ENCODE measurements around the gene CBARP.
A peak's percentile ranks its signal among the peaks of the same experiment; 100 is the strongest.

Gene CBARP

DNA sequence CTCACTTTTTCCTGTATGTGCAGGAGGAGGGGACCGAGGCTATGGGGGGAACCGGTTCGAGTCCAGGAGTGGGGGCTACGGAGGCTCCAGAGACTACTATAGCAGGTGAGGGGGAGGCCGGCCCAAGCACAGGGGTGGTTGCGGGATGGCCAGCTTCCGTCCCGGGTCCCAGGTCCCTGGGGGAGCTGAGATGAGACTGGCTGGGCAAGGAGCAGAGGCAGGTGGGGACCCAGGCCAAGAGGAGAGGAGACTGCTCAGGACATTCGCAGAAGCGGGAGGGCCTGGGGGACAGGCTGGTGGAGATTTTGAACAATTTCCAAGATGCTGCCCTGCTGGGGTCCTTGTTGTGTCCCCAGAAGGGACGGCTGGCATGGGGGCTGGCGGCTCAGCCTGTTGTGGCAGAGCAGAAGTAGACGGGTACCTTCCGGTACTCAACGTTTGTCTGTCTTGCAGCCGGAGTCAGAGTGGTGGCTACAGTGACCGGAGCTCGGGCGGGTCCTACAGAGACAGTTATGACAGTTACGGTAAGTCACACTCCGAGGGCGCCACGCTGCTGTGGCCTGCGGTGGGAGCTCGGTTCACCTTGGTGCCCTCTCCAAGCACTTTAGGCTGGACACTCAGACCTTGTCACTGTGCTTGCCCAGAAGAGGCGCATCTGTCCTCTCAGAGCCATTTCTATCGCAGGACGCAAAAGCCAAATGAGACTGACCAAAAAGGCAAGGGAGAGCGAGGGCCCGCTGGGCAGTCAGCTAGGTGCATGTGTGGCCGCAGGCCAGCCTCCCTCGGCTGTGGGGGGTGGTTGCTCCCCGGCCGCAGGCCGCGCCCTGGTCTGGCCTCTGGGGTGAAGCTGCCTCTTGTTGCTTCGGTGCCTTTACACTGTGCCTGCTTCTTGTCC is 34.0 kb upstream of the CBARP start:
- H3K4me3 Mint-ChIP-seq = peak overlapping the region; percentile 95
- H3K9me3 Mint-ChIP-seq = no peaks in the 10 kb centered on the region
- H3K27me3 Mint-ChIP-seq = no peaks in the 10 kb centered on the region
- DNase-seq = no peak
- peaks cover 48% of the 10 kb centered on the region for H3K36me3 Mint-ChIP-seq (ENCODE audit: low read depth)
- H3K27ac Mint-ChIP-seq = peak overlapping the region; percentile 96
- ATAC-seq = no peak
- peaks cover 69% of the 10 kb centered on the region for H3K4me1 Mint-ChIP-seq

DNA sequence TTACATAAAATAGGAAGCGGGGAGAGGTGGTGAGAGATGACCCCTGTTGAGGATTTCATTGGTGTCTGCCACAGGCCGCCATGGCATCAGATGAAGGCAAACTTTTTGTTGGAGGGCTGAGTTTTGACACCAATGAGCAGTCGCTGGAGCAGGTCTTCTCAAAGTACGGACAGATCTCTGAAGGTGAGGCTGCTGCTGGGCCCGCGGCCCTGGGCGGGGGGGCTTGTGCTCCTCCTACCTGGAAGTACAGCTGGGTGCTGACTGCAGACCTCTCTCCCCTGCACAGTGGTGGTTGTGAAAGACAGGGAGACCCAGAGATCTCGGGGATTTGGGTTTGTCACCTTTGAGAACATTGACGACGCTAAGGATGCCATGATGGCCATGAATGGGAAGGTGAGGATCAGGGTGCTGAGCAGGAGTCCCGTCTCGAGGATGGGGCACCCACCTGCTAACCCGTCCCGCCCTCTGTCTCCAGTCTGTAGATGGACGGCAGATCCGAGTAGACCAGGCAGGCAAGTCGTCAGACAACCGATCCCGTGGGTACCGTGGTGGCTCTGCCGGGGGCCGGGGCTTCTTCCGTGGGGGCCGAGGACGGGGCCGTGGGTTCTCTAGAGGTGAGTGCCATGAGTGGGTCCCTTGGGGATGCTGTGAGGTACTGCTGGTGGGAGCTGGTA is 33.2 kb upstream of the CBARP start:
- H3K36me3 Mint-ChIP-seq (ENCODE audit: low read depth) = peaks cover 44% of the 10 kb centered on the region
- H3K4me1 Mint-ChIP-seq = peaks cover 67% of the 10 kb centered on the region
- DNase-seq = no peak
- no peaks in the 10 kb centered on the region for H3K9me3 Mint-ChIP-seq
- peak overlapping the region; percentile 96 for H3K27ac Mint-ChIP-seq
- no peak for ATAC-seq
- H3K27me3 Mint-ChIP-seq = no peaks in the 10 kb centered on the region
- peak overlapping the region; percentile 95 for H3K4me3 Mint-ChIP-seq

DNA sequence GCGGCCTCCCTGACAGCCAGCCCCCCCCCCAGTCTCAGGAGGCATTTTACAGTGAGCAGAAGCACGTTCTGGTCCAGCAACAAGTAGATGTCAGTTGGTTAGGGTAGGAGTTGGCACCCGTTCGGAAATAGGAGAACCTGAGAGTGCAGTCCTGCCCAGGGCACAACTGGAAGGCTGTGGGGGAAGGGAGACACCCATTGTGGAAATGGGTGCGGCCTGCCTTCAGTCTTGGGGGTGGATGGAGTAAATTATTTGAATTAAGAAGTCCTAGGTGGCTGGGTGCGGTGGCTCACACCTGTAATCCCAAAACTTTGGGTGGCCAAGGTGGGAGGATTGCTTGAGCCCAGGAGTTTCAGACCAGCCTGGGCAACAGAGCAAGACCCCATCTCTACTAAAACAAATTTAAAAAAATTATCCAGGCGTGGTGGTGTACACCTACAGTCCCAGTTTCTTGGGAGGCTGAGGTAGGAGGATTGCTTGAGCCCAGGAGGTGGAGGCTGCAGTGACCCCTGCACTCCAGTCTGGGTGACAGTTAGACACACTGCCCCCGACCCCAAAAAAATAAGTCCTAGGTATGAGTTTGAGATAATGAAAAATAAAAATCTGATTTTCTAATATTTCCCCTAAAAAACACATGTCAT is 32.5 kb upstream of the CBARP start:
- peak overlapping the region; percentile 95 for H3K4me3 Mint-ChIP-seq
- ATAC-seq = no peak
- peak overlapping the region; percentile 96 for H3K27ac Mint-ChIP-seq
- H3K27me3 Mint-ChIP-seq = no peaks in the 10 kb centered on the region
- no peak for DNase-seq
- H3K4me1 Mint-ChIP-seq = peaks cover 72% of the 10 kb centered on the region
- H3K36me3 Mint-ChIP-seq (ENCODE audit: low read depth) = peaks cover 44% of the 10 kb centered on the region
- H3K9me3 Mint-ChIP-seq = no peaks in the 10 kb centered on the region

DNA sequence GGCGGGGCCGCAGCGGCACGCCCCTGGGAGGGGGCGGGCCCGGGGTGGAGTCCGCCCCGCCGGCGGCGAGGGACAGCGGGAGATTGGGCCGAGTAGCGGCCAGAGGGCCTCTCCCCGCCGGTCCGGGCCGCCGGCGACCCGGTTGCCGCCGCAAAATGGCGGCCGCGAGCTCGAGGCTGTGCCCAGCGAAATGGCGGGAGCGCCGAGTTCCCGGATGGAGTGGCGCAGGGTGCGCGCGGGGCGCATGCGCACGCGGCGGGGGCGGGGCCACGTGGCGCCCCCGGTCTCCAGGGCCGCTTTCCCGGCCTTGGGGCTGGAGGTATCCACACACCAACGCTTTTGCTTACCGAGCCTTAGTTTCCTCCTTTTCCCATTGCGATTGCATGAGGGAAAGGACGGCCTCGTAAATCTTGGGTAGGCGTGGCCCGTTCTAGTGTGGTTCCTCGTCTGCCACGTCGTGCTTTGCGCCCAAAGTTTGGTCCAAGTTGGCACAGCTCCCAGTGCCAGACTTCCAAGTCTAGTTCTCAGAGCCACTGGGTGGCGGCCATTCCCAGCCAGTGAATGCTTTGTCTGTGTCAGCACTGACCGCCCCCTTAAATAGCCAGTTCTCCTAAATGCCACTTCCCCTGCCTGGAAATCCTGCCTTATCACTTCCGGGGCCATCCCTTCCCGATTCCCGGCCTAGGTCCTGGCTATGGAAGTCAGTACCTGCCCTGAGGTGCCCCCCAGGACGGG is 31.8 kb upstream of the CBARP start:
- Mint-ChIP-seq H3K27me3 (no peaks in the 10 kb centered on the region), H3K4me3 (peak overlapping the region; percentile 95), H3K9me3 (no peaks in the 10 kb centered on the region), H3K36me3 (ENCODE audit: low read depth) (peaks cover 45% of the 10 kb centered on the region), H3K27ac (peak overlapping the region; percentile 96), H3K4me1 (peaks cover 76% of the 10 kb centered on the region)
- peak; percentile 12 for ATAC-seq
- DNase-seq = peak; percentile 88

DNA sequence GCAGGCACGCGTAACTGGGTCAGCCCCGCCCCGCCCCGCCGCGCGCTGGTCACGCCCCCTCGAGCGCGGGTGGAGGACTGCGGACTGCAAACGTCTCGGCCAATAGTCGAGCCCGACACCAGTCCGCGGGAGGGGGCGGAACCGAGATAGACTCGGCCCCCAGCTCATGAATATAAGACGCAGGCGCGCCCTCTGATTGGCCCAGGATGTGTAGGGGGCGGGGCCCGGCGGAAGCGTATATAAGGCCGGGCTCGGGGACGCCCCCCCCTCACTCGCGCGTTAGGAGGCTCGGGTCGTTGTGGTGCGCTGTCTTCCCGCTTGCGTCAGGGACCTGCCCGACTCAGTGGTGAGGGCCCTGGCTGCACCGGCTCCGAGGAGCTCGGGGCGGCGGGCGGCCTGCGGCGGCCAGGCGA is 31.3 kb upstream of the CBARP start, which contains the start of gene CIRBP:
Gene CIRBP (plus strand): TSS at position 268 of the 413 bp plus-strand sequence. CDS start 1,602 bp downstream, outside the sequence.
- peak; percentile 69 for ATAC-seq
- Mint-ChIP-seq H3K4me3 (peak within 1 kb of the TSS; percentile 95), H3K27me3 (no peaks in the 10 kb centered on the region), H3K27ac (peak within 1 kb of the TSS; percentile 96), H3K9me3 (no peaks in the 10 kb centered on the region), H3K4me1 (peaks cover 76% of the 10 kb centered on the region), H3K36me3 (ENCODE audit: low read depth) (peaks cover 42% of the 10 kb centered on the region)
- DNase-seq = peak; percentile 99

DNA sequence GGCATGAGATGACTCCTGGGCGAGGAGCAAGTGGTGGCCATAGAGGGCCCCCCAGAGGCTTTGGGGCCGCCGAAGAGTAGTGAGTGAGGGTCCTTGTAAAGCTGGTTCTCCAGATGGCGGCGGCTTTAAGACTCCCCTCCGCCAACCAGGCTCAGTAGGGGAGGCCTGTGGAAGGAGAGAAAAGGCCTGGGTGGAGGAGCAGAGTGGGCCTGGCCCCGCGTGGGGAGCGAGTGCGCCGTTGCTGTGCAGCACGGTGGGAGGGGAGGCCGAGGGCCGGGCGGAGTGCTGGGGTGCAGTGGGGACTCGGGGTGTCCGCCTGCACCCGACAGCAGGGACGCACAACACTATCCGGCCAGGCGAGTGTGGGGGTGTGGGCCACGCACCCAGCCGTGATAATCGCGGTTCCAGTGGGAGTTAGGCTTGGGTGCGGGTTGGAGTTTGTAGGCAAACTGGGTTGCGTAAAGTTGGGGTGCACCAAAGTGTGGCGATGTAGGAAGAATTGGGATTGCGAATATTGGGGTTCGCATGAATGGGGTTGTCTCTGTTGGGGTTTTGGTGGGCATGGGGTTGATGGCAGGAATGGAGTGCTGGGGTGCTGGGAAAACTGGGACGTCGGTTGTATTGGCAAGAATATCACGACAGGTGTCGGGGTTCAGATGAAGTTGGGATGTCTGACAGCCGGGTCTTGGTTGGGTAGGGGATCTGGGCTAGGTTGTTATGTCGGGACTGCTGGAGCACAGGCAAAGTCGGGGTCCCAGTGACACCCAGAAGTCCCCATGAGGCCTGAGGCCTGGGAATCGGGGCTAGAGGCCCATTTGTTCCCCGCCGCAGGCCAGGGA is 30.6 kb upstream of the CBARP start:
- no peak for DNase-seq
- peaks cover 72% of the 10 kb centered on the region for H3K4me1 Mint-ChIP-seq
- H3K36me3 Mint-ChIP-seq (ENCODE audit: low read depth) = peaks cover 36% of the 10 kb centered on the region

DNA sequence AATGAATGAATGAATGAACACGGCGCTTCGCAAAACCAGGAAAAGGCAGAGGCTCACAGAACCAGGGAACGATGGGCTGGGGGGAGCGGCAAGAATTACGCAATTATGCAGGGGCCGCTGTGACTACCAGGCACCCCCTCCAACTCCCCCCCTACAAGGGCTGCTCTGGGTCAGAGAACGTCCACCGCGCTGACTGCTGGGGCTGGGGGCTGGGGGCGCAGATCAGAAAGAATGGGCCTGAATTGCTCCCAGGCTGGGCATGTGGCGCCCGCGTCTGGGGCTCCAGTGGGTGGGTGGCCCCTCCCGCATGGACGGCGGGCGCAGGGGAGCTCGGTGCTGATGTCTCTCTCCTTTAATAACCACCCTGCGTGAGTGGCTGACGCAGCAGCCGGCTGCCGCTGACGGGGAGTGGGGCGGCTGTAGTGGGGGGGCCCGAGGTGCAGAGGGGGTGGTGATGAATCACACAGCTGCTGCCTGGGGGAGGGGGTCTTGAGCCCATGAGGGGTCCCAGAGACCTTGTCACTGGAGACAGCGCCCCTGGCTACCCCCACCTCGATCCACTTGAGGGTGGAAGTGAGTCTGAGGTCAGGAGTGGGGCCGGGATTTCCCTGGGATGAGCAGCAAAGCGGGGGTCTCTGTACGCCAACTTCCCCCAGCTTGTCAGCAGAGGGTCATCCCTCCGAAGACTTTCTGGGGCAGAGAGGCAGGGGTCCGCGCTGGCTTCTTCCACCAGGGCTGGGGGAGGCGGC is 29.8 kb upstream of the CBARP start:
- DNase-seq = no peak
- ATAC-seq = no peak

More for the DNA sequence above, 30.6 kb upstream of the CBARP start:
- ATAC-seq = no peak
- Mint-ChIP-seq H3K27me3 (no peaks in the 10 kb centered on the region), H3K4me3 (peak overlapping the region; percentile 66), H3K27ac (peak overlapping the region; percentile 89), H3K9me3 (no peaks in the 10 kb centered on the region)

DNA sequence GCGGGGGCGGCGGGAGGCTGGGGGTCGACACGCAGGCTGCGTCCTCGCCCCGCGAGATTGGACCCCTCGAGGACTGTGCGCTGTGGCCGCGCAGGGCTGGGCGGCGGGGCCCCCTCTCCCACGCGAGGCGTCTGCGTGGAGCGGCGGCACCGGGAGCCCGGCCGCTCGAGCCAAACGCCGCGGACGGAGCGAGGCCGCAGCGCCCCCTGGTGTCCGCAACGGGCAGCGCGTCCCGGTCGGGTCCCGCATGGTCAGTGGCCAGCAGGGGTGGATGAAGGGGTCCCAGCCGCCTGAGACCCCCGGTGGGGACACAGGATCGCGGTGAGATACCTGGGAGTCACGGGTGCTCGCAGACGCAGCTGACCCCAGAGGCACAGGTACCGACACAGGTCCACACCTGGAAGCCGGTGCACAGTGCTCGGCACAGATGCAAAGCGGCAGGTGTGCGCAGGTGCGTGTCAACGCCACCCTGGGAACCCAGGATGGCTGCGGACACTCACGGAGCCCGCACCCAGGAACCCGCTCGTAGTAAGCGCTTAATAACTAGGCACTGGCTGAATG is 29.2 kb upstream of the CBARP start:
- Mint-ChIP-seq H3K27me3 (no peaks in the 10 kb centered on the region), H3K9me3 (no peaks in the 10 kb centered on the region), H3K36me3 (ENCODE audit: low read depth) (peaks cover 25% of the 10 kb centered on the region), H3K27ac (peak overlapping the region; percentile 35), H3K4me1 (peaks cover 72% of the 10 kb centered on the region), H3K4me3 (peak overlapping the region; percentile 60)
- DNase-seq (peak; percentile 85), ATAC-seq (no peak)

More for the DNA sequence above, 29.8 kb upstream of the CBARP start:
- Mint-ChIP-seq H3K27ac (peak overlapping the region; percentile 89), H3K4me1 (peaks cover 74% of the 10 kb centered on the region), H3K36me3 (ENCODE audit: low read depth) (peaks cover 30% of the 10 kb centered on the region), H3K27me3 (no peaks in the 10 kb centered on the region), H3K4me3 (peak overlapping the region; percentile 66), H3K9me3 (no peaks in the 10 kb centered on the region)

DNA sequence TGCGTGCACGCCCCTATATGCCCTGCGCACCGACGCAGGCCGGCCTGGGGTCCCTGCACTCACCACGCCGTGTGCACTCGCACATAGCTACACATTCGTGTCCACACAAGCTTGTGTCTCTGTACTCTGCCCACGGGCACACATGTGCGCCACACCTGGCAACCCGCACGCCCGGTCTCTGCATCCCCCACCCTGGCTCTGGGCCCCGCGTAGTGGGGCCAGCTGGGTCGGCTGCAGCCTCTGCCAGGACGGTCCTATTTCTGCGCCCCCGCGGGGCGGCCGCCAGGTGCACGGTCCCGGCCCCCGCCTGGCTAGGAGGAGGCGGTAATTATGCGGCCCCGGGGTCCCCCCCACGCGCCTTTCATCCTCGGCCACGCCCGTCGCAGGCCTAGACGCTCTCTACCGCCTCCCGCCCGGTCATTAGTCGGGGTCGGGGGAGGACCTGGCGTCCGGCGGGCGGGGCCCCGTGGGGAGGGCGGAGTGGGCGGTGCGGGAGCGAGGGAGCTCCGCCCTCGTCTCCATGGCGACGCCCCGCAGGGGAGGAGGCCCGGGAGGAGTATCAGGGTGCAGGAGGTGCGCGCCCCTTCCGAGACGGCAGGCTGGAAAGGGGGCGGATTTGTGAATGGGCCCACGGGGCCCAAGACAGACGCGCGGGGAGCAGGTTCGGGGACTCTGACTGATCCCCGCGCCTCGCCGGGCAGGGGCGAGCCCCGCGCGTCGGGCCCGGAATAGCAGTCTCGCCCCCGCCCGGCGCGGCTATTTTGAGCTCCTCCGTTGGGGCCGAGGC is 28.5 kb upstream of the CBARP start:
- Mint-ChIP-seq H3K9me3 (no peaks in the 10 kb centered on the region), H3K4me3 (peak overlapping the region; percentile 54), H3K27me3 (no peaks in the 10 kb centered on the region), H3K4me1 (peaks cover 71% of the 10 kb centered on the region), H3K36me3 (ENCODE audit: low read depth) (peaks cover 18% of the 10 kb centered on the region), H3K27ac (peak overlapping the region; percentile 60)
- peak; percentile 27 for ATAC-seq
- DNase-seq = peak; percentile 91

DNA sequence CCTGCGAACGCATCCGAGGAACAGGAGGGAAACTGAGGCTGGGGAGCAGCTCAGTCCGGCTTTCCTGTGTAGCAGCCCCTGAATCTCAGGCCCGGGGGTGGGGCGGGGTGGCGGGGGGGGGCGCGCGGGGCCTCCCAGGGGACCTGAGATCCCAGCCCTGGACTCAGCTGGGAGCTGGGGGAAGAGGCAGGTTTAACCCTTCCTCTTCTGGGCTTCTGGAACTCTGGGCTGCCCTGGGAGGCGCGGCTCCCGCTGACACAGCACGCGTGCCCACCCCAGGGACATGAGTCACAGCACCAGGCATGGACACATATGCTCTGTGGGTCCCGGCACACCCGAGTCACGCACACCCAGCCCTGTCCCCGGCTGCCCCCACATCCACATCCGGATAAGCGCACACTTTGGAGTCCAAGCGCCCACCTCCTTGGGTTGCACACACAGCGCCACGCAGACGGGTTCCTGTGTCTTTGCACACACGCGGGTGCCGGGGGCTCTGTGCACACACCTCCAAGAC is 27.9 kb upstream of the CBARP start:
- H3K36me3 Mint-ChIP-seq (ENCODE audit: low read depth) = peaks cover 12% of the 10 kb centered on the region
- peaks cover 65% of the 10 kb centered on the region for H3K4me1 Mint-ChIP-seq
- DNase-seq (peak; percentile 62), ATAC-seq (peak; percentile 11)
- peak overlapping the region; percentile 60 for H3K27ac Mint-ChIP-seq
- H3K27me3 Mint-ChIP-seq = no peaks in the 10 kb centered on the region
- peak overlapping the region; percentile 54 for H3K4me3 Mint-ChIP-seq
- no peaks in the 10 kb centered on the region for H3K9me3 Mint-ChIP-seq

DNA sequence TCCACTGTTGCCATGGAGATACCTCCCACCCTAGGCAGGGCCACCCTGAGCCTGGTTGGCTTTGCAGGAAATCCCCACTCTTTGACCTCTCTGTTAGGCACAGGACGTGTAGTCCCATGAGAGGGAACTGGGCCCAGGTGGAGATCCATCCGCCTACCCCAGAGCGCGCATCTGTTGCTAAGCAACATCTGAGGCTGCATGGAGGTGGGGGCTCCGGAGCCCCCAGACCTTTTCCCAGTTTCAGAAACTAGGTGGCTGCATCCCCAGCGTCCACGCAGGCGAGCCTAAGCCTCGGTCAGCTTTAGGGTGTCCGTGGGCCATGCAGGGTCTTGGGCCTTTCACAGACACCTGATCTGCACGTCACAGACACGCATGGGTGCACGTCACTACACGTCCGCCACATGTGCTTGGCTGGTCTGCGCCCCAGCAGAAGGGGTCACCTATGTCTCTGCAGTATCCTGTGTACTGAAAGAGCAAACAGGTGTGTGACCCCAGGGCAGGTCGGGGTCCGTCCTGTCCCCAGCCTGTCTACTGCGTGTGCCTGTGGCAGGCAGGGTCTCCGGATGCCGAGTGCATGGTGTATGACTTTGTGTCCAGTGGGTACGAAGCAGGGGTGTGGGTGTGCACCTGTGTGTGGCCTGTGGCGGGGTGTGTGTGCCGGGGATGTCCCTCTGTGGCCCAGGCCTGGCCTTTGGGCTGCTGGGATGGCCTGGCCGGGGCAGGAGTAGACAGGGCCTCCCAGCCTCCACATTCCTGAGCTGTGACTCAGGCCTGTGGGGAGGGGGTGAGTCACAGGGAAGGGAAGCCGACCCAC is 27.2 kb upstream of the CBARP start:
- Mint-ChIP-seq H3K27me3 (no peaks in the 10 kb centered on the region), H3K27ac (peak overlapping the region; percentile 60), H3K4me1 (peaks cover 59% of the 10 kb centered on the region), H3K4me3 (peak overlapping the region; percentile 21), H3K36me3 (ENCODE audit: low read depth) (peaks cover 5% of the 10 kb centered on the region), H3K9me3 (no peaks in the 10 kb centered on the region)
- ATAC-seq (no peak), DNase-seq (no peak)
